H9 (cell line): ENCODE measurements around the gene BSDC1. TPM values are rescaled to one million over a fixed set of nuclear protein-coding genes. Genes with fewer than 3 reads are reported as not detected.

Experiments used
- DNase-seq: peaks from one replicate; pipeline ENCODE4 v3.0.0-alpha.2; 2017
- H2AFZ ChIP-seq: one replicate; pipeline ENCODE4 v1.6.1; 2013; ENCODE audit warnings: mild to moderate bottlenecking, low read length, control low read depth, moderate library complexity
- H2AK5ac ChIP-seq: 2 replicates; pipeline ENCODE4 v1.6.1; 2013; ENCODE audit warnings: low read length, control low read depth, mixed read lengths; ENCODE audit not compliant: insufficient read length
- H2BK120ac ChIP-seq: one replicate; pipeline ENCODE4 v1.6.1; 2013; ENCODE audit warnings: low read depth, mild to moderate bottlenecking, low read length, control low read depth, inconsistent platforms; ENCODE audit not compliant: poor library complexity, severe bottlenecking
- H2BK12ac ChIP-seq: 2 replicates; pipeline ENCODE4 v1.6.1; 2013; ENCODE audit warnings: low read length, control low read depth, mixed read lengths, low read depth; ENCODE audit not compliant: insufficient read length
- H2BK15ac ChIP-seq: 2 replicates; pipeline ENCODE4 v1.6.1; 2013; ENCODE audit warnings: low read depth, low read length, control low read depth
- H2BK20ac ChIP-seq: one replicate; pipeline ENCODE4 v1.6.1; 2013; ENCODE audit warnings: low read depth, mild to moderate bottlenecking, low read length, control low read depth, inconsistent platforms; ENCODE audit not compliant: poor library complexity, severe bottlenecking
- H2BK5ac ChIP-seq: 2 replicates; pipeline ENCODE4 v1.6.1; 2013; ENCODE audit warnings: low read length, control low read depth, mixed read lengths; ENCODE audit not compliant: insufficient read length
- H3K14ac ChIP-seq: 2 replicates; pipeline ENCODE4 v1.6.1; 2013; ENCODE audit warnings: low read length, control low read depth; ENCODE audit not compliant: insufficient read depth
- H3K18ac ChIP-seq: 2 replicates; pipeline ENCODE4 v1.6.1; 2013; ENCODE audit warnings: low read depth, mild to moderate bottlenecking, mixed read lengths, low read length, control low read depth; ENCODE audit not compliant: insufficient read length
- H3K23ac ChIP-seq: 2 replicates; pipeline ENCODE4 v1.6.1; 2013; ENCODE audit warnings: low read length, control low read depth, mixed read lengths, low read depth; ENCODE audit not compliant: insufficient read length
- H3K23me2 ChIP-seq: 2 replicates; pipeline ENCODE4 v1.6.1; 2013; ENCODE audit warnings: low read depth, mild to moderate bottlenecking, mixed read lengths, low read length, control low read depth; ENCODE audit not compliant: insufficient read length, poor library complexity, severe bottlenecking
- H3K27ac ChIP-seq: 2 replicates; pipeline ENCODE4 v1.5.1; 2013; ENCODE audit warnings: low read length, control low read depth, mixed read lengths, low read depth; ENCODE audit not compliant: insufficient read length
- H3K27me3 ChIP-seq: 2 replicates; pipeline ENCODE4 v1.6.1; 2013; ENCODE audit warnings: low read length, control low read depth, inconsistent platforms; ENCODE audit not compliant: insufficient read depth
- H3K4ac ChIP-seq: 2 replicates; pipeline ENCODE4 v1.6.1; 2013; ENCODE audit warnings: low read depth, mild to moderate bottlenecking, control low read depth, inconsistent platforms, low read length, moderate library complexity
- H3K4me1 ChIP-seq: 2 replicates; pipeline ENCODE4 v1.6.1; 2013; ENCODE audit warnings: low read length, control low read depth, inconsistent platforms; ENCODE audit not compliant: insufficient read depth
- H3K4me2 ChIP-seq: 2 replicates; pipeline ENCODE4 v1.6.1; 2013; ENCODE audit warnings: low read length, control low read depth, mixed read lengths; ENCODE audit not compliant: insufficient read length, insufficient read depth
- H3K56ac ChIP-seq: 2 replicates; pipeline ENCODE4 v1.6.1; 2013; ENCODE audit warnings: low read depth, mild to moderate bottlenecking, mixed read lengths, low read length, control low read depth; ENCODE audit not compliant: insufficient read length
- H3K79me1 ChIP-seq: 2 replicates; pipeline ENCODE4 v1.6.1; 2013; ENCODE audit warnings: low read depth, mild to moderate bottlenecking, moderate library complexity, low read length, control low read depth, inconsistent platforms; ENCODE audit not compliant: insufficient read depth, poor library complexity, severe bottlenecking
- H3K79me2 ChIP-seq: 2 replicates; pipeline ENCODE4 v1.6.1; 2013; ENCODE audit warnings: low read length, control low read depth, inconsistent platforms; ENCODE audit not compliant: insufficient read depth
- H3K9ac ChIP-seq: 2 replicates; pipeline ENCODE4 v1.6.1; 2013; ENCODE audit warnings: low read length, control low read depth, mixed read lengths; ENCODE audit not compliant: insufficient read length; ENCODE audit errors: extremely low read depth
- H3K9me3 ChIP-seq: one replicate; pipeline ENCODE4 v1.6.1; 2013; ENCODE audit warnings: low read depth, low read length, inconsistent platforms; ENCODE audit not compliant: control insufficient read depth
- H3T11ph ChIP-seq: one replicate; pipeline ENCODE4 v1.6.1; 2013; ENCODE audit warnings: mild to moderate bottlenecking, low read length, control low read depth, inconsistent platforms
- H4K20me1 ChIP-seq: one replicate; pipeline ENCODE4 v1.6.1; 2013; ENCODE audit not compliant: control insufficient read depth, insufficient read length, insufficient read depth
- H4K5ac ChIP-seq: 2 replicates; pipeline ENCODE4 v1.6.1; 2013; ENCODE audit warnings: low read depth, mild to moderate bottlenecking, mixed read lengths, low read length, control low read depth; ENCODE audit not compliant: insufficient read length
- H4K8ac ChIP-seq: replicated peaks from 2 replicates; pipeline ENCODE4 v1.6.1; 2013; ENCODE audit warnings: low read length, control low read depth, mixed read lengths, low read depth; ENCODE audit not compliant: insufficient read length
- H4K91ac ChIP-seq: 2 replicates; pipeline ENCODE4 v1.6.1; 2013; ENCODE audit warnings: low read depth, mild to moderate bottlenecking, moderate library complexity, mixed read lengths, low read length, control low read depth; ENCODE audit not compliant: insufficient read length
- H3K27ac Mint-ChIP-seq, 3 experiments: 2 replicates in 2 of 3; 3 replicates in 1 of 3; pipeline ENCODE4 v1.8.0; 2020 to 2021; ENCODE audit warnings: mixed read lengths in 3 of 3, mild to moderate bottlenecking in 1 of 3, moderate library complexity in 1 of 3
- H3K27me3 Mint-ChIP-seq: 2 replicates; pipeline ENCODE4 v1.8.0; 2021; ENCODE audit warnings: low read depth, mild to moderate bottlenecking, moderate library complexity, mixed read lengths
- H3K36me3 Mint-ChIP-seq, 3 experiments: 2 replicates in 2 of 3; 3 replicates in 1 of 3; pipeline ENCODE4 v1.8.0; 2020 to 2021; ENCODE audit warnings: low read depth in 3 of 3, mixed read lengths in 3 of 3; ENCODE audit not compliant: insufficient read depth in 1 of 3
- H3K4me1 Mint-ChIP-seq, 2 experiments: 2 replicates each; pipeline ENCODE4 v1.8.0; 2020; ENCODE audit warnings: mixed read lengths in 2 of 2
- H3K4me3 Mint-ChIP-seq, 2 experiments: 2 replicates in 1 of 2; 3 replicates in 1 of 2; pipeline ENCODE4 v1.8.0; 2020 to 2021; ENCODE audit warnings: mild to moderate bottlenecking in 2 of 2, mixed read lengths in 2 of 2, moderate library complexity in 1 of 2
- H3K9me3 Mint-ChIP-seq, 2 experiments: 2 replicates in 1 of 2; 3 replicates in 1 of 2; pipeline ENCODE4 v1.8.0; 2020; ENCODE audit warnings: mild to moderate bottlenecking in 2 of 2, mixed read lengths in 2 of 2, moderate library complexity in 1 of 2
- WGBS: extraction: QIAGEN DNeasy Blood & Tissue Kit; methylation state at CpG from one replicate; pipeline ENCODE4 v1.1.7; 2013; ENCODE audit warnings: missing lambda C conversion rate, low lambda C conversion rate, mixed read lengths; ENCODE audit not compliant: insufficient read length; ENCODE audit errors: extremely low coverage; 5-methylcytosine and 5-hydroxymethylcytosine counted together
- total RNA-seq: library from RNA; stranded (reverse); gene quantifications from 2 replicates; pipeline ENCODE4 v1.2.1, GENCODE V29; 2021
- TF ChIP-seq, protein P1 (sequence below): fragments of 200-600 bp; sonication (generic); conservative IDR thresholded peaks from 3 replicates; pipeline ENCODE4 v1.8.0; 2021; ENCODE audit warnings: antibody characterized with exemption, mild to moderate bottlenecking

BSDC1 gene
- total RNA-seq, 1 experiment from 2014 or later, result 52.6 TPM

- no peak overlapping the region for H4K5ac ChIP-seq
- H3K79me2 ChIP-seq, result no peaks in the 10 kb centered on the region
- no peak overlapping the region for H2BK12ac ChIP-seq
- no peak overlapping the region for H3T11ph ChIP-seq
- no peak overlapping the region for H4K8ac ChIP-seq
- Mint-ChIP-seq H3K27me3 (no peaks in the 10 kb centered on the region), H3K27ac (no peak overlapping the region), H3K4me1 (peaks cover 5 to 10% of the 10 kb centered on the region in 2 experiments; a peak in 3 of 4 replicates), H3K4me3 (no peak overlapping the region), H3K36me3 (peaks cover 0 to 3% (median 0%) of the 10 kb centered on the region in 3 experiments; a peak in 1 of 7 replicates), H3K9me3 (no peaks in the 10 kb centered on the region)
- H3K23ac ChIP-seq, result no peak overlapping the region
- no peak overlapping the region for H3K56ac ChIP-seq
- no peak overlapping the region for H2BK20ac ChIP-seq
- no peaks in the 10 kb centered on the region for H3K27me3 ChIP-seq
- no peak overlapping the region for H2AFZ ChIP-seq
- no peak for DNase-seq
- H2AK5ac ChIP-seq, result no peak overlapping the region
- TF ChIP-seq, protein P1, sequence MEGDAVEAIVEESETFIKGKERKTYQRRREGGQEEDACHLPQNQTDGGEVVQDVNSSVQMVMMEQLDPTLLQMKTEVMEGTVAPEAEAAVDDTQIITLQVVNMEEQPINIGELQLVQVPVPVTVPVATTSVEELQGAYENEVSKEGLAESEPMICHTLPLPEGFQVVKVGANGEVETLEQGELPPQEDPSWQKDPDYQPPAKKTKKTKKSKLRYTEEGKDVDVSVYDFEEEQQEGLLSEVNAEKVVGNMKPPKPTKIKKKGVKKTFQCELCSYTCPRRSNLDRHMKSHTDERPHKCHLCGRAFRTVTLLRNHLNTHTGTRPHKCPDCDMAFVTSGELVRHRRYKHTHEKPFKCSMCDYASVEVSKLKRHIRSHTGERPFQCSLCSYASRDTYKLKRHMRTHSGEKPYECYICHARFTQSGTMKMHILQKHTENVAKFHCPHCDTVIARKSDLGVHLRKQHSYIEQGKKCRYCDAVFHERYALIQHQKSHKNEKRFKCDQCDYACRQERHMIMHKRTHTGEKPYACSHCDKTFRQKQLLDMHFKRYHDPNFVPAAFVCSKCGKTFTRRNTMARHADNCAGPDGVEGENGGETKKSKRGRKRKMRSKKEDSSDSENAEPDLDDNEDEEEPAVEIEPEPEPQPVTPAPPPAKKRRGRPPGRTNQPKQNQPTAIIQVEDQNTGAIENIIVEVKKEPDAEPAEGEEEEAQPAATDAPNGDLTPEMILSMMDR, result no peak
- no peak overlapping the region for H3K27ac ChIP-seq
- H2BK120ac ChIP-seq, result no peak overlapping the region
- no peak overlapping the region for H2BK5ac ChIP-seq
- H3K14ac ChIP-seq, result no peak overlapping the region
- H4K91ac ChIP-seq, result no peak overlapping the region
- H3K9me3 ChIP-seq, result no peaks in the 10 kb centered on the region
- no peak overlapping the region for H3K18ac ChIP-seq
- H2BK15ac ChIP-seq, result no peak overlapping the region
- no peaks in the 10 kb centered on the region for H3K23me2 ChIP-seq
- H4K20me1 ChIP-seq, result no peaks in the 10 kb centered on the region
- WGBS, result no CpG with 5 or more reads among the region's 2 CpGs
- no peak overlapping the region for H3K4me2 ChIP-seq
- no peak overlapping the region for H3K9ac ChIP-seq
- no peaks in the 10 kb centered on the region for H3K79me1 ChIP-seq
- no peak overlapping the region for H3K4ac ChIP-seq
- no peaks in the 10 kb centered on the region for H3K4me1 ChIP-seq
Measured at GRCh38 chr1:32404946-32405345, 10.7 kb upstream of the BSDC1 start.
